Sigmoid colon (tissue), 3 donors: Measurements from ENCODE around the gene VGLL4.

Source experiments
- CTCF ChIP-seq, 4 experiments: fragments of 450-650 bp in 3 of 4; fragments of 200-600 bp in 1 of 4; IDR thresholded peaks; one replicate each; pipeline ENCODE4 v1.5.1; 2016 to 2019; ENCODE audit warnings: antibody characterized with exemption in 4 of 4, mild to moderate bottlenecking in 3 of 4, moderate library complexity in 2 of 4
- POLR2A ChIP-seq, 2 donors: fragments of 450-650 bp; IDR thresholded peaks; one replicate each; pipeline ENCODE4 v1.6.1; 2016; ENCODE audit warnings: antibody characterized with exemption in 2 of 2, mild to moderate bottlenecking in 2 of 2, moderate library complexity in 2 of 2

- no peak for TF ChIP-seq CTCF (IDR thresholded peaks at IDR 0.05)
- no peak for TF ChIP-seq POLR2A (IDR thresholded peaks at IDR 0.05)
These were observed 99.1 kb downstream of the VGLL4 start for GRCh38 chr3:11544412-11545181.
